Activated CD8-positive, alpha-beta memory T cell treated with anti-CD3 and anti-CD28 coated beads for 4 hours (primary cell): ENCODE data around the gene POLR2C.
A peak's percentile ranks its signal among the peaks of the same experiment; 100 is the strongest.
"Not testable (repeated sequence)": the region's sequence is repeated elsewhere in the genome, so short reads cannot be mapped to it uniquely, and the experiment has no call there.

Experiments
- DNase-seq, 2 donors: peaks; one replicate each; pipeline ENCODE4 v3.0.0-alpha.2; 2020; ENCODE audit warnings: low read depth in 2 of 2

Gene POLR2C

DNA sequence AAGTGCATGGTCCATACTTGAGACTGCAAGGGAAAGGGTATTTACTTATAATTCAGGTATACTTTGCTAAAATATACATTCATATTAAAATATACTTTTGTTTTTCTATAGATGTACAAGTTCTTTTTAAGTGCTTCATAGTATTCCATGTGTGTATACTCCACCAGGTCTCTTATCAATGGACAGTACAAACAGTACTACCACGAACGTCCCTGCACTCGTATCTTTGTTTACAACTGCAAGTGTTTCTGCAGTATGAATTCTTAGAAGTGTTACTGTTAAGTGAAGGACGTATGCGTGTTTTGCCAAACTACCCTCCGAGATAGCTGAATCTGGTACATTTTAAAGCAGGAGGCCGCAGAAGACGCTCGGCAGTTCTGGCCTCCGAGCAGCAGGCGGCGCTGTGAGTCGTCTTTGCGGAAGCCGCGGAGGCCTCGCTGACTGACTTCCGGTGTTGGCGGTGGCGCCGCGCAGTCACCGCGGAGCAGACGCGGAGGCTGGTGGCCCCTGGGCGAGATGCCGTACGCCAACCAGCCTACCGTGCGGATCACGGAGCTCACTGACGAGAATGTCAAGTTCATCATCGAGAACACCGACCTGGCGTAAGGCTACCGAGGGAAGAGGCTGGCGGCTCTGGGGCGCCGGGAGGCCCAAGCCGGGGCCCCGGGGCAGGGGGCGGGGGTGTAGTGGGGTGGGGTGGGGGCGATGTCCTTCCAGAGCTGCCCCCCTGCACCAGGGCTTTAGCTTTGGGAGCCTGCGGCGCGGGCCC is at the start of gene POLR2C:
Gene POLR2C (plus strand): TSS at position 471 of the 769 bp plus-strand sequence. CDS start 46 bp downstream, at position 517.
- peak; percentile 81 to 88 for DNase-seq

DNA sequence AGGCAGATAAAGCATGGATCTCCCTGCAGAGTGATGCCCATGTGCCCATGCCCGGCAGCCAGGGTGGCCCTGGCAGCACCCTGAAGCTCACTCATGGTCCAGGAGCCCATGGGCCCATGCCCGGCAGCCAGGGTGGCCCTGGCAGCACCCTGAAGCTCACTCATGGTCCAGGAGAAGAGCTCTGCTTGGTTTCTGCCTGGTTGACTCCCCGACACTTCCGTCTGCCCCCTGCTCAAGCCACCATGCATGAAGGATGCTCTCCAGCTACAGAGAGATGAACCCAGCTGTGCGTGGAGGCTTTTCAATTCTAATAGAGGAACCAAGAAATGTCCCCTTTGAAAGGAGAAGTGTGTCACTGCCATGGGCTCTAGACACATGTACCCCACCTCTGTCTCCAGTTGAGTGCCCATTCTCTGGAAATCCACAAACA is 49.2 kb upstream of the POLR2C start:
- no peak for DNase-seq

DNA sequence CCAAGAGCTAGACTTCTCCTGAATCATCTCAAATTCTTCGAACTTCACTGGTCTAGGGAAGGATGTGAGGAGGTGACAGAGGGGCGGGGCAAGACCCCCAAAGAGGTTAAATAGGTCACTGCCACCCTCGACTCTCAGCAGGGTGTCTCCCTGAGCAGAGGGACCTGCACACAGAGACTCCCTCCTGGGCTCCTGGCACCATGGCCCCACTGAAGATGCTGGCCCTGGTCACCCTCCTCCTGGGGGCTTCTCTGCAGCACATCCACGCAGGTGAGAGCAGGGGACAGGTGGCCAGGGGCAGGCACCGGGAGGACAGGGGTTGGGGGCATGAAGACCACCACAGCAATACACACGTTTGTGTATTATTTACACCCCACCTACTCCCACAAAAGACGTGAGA is 48.7 kb upstream of the POLR2C start:
- DNase-seq = no peak

DNA sequence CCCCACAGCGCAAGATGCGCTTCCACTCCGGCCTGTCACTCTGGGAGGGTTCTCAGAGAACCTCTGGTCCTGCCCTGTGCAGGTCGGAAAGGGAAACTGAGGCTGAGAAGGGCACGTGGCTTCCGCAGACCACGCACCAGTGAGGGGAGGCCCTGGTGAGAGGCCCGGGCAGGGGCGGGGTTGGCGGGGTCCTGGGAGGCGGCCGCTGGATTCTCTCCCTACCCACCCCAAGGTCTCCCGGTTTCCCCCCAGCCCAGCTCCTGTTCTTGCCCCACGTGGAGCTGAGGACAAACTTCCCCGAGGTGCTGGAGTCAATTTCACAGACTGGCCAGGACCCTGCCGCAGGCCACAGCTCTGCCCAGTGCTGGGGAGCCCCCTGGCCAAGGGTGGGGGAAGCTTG is 46.4 kb upstream of the POLR2C start:
- DNase-seq = no peak

DNA sequence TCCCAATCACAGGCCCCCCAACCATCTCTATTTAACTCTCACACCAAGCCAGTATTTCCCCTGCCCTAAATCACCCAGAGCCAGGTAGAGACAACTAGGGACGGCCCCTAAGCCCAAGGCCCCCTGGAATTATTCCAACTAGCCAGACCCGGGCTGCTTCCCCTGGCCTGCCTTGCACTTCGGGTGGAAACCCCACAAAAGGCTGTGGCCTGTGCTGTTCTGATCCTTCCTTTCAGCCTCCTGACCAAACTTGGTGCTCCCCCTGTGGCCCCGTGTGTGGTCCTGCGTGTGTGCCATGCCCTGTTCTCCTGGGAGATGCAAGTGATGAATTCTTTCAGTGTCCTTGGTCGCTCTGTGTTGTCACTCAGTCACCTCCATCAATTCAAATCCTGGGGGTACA is 43.0 kb upstream of the POLR2C start:
- DNase-seq = no peak

DNA sequence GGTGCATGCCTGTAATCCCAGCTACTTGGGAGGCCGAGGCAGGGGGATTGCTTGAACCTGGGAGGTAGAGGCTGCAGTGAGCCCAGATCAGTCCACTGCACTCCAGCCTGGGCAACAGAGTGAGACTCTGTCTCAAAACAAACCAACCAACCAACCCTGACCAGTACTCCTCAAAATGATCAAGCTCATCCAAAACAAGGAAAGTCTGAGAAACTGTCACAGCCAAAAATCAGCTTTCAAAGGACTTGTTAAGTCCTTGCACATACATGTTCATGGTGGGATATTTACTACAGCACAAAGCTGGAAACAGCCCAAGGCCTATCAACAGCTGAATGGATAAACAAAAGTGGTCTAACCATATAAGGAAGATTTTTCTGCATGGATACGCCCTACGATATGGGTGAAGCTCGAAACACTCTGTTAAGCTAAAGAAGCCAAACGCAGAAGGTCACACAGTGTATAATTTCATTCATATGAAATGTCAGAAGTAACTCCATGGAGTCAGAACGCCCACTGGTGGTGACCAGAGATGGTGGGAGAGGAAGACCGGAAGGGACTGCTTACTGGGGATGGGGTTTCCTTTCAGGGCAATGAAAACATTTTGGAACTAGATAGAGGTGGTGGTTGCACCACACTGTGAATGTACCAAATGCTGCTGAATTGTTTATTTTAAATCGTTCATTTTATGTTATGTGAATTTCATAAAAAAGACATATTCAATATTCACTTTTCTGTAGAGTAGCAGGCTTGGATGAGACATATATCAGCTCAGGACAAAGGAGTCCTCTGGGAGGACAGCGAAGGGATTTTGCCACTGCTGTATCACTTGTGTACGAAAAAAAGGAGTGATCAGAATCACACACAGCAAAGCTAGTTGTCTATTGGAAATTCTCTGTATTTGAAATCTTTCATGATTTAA is 40.2 kb upstream of the POLR2C start:
- no peak for DNase-seq

DNA sequence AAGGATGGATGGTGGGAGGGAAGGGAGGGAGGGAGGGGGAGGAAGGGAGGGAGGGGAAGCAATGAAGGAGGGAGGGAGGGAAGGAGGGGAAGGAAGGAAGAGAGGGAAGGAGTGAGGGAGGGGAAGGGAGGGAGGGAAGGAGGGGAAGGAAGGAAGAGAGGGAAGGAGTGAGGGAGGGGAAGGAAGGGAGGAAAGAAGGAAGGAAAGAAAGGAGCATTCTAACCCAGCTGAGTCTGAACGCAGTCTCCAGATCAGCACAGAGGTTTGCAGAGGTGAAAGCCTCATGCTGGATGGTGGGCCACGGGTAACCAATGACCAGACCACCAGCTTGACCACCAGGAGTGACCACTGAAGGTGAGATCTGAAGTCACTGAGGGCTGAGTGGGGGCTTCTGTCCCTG is 39.3 kb upstream of the POLR2C start:
- DNase-seq = no peak

DNA sequence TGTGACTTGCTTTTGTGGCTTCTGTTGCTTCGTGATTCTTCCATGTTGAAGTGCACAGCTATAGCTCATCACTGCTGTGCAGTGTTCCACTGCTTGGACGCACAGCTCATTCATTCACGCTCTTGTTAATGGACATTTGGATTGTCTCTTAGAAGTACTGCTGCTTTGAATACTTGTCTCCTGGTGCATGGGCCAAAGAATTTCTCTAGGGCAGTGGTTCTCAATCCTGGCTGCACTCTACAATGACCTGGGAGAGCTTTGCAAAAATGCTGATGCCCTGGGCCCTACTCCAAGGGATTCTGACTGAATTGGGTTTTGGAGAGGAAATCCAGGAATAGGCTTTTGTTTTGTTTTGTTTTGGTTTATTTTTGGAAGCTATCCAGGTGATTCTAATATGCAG is 37.9 kb upstream of the POLR2C start:
- DNase-seq = no peak

DNA sequence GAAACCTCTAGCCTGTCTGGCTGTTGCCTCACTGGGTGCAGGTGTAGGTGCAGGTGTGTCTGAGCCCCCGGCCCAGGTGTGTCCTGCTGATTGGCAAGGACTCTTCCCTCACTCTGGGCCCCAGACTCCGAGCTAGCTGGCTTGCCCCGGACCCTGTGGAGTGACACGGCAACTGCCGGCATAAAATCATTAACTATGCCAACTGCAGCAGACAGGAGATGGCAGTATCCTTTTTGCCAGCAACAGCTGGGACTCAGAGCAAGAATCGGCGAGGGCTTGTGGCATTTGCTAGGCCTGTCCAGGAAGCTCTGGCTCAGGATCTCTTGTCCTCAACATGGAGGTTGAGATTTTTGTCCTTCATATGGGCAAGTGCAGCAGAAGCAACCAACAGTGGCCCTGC is 36.1 kb upstream of the POLR2C start:
- no peak for DNase-seq

DNA sequence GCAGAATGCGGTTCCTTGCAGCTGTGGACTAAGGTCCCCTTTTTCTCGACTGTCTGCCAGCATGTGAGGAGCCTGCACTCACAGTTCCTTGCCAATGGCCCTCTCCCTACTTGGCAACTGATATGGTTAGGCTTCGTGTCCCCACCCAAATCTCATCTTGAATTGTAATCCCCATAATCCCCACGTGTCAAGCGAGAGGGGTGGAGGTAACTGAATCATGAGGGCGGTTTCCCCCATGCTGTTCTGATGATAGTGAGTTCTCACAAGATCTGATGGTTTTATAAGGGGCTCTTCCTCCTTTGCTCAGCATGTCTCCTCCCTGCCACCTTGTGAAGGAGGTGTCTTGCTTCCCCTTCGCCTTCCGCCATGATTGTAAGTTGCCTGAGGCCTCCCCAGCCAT is 35.2 kb upstream of the POLR2C start:
- DNase-seq = no peak

DNA sequence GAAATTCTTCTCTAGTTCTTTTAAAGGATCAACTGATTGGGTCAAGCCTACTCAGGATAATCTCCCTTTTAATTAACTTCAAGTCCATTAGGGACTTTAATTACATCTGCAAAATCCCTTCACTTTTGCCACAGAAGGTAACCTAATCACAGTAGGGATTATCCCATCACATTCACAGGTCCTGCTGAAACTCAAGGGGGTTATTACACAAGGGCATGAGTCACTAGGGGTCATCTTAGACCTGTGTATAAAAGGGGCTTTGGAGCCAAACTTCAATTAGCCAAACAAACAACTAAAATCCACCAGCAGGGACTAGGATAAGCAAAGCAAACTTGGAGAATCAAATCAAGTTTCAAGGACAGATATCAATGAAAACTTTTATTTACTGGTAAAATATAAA is 34.7 kb upstream of the POLR2C start:
- DNase-seq = no peak

DNA sequence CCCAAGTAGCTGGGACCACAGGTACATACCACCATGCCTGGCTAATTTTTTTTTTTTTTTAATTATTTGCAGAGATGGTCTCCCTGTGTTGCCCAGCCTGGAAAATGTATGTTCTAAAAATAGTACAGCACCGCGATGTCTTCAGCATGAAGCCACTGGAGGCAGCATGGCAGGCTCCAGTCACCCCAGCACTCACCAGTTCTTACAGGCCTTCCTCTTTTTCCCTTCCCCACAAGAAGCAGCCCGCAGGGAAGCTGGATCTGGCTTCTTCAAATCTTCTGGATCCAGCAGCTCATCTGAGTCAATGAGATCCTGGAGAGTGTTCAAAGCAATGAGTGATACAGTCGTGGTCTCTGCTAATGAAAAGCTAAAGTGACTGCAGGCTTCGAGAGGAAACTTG is 31.5 kb upstream of the POLR2C start:
- no peak for DNase-seq

DNA sequence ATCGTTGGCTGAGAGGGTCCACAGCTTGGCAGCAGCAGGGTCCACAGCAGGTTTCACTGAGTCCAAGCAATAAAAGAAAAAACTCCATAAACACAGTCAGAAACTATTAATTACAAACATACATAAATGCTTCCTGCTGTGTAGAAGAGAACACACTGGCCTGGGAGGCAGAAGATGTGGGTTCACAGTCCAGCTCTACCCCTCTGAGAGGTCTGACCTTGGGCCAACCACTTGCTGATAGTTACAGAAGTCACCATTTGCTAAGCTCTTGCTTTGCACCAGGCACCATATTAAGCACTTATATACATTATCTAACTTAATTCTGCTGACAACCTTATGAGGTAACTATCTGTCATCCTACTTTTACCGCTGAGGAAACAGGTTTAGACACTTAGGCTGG is 30.0 kb upstream of the POLR2C start:
- no peak for DNase-seq

DNA sequence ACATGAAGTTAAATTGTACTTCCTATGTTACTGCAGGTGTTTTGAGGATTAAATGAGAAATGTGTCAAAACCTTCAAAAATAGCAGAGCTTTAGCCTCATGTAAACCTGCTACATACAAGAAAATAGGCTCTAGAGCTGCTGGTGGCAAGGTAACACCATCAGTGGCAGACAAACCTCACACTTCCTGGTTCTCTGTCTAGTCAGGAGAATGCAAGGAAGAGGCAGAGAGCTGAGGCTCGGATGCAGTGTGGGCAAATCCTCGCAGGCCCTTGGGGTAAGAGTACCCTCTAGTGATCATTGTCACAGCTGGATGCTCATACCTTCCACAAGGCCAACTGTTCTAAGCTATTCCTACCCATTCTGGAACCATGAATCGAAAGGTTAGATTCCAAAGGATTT is 29.5 kb upstream of the POLR2C start:
- no peak for DNase-seq

DNA sequence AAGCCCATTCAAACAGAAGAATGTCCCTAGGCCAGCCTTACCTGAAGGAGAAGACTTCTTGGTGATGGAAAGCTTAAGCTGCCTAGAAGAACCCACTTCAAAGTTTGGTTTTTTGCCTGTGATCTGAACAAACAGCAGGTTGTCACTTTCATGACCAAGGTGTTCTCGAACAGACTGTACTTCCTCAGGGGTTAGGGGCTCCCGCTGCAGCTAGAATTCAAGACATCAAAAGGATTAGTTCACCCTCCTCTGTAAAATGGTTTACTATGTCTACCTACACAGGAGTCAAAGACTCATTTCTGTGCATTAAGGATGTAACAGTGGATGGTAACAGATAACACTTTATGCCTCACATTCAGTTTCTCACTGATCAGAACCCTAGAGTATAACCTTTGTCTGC is 28.5 kb upstream of the POLR2C start:
- DNase-seq = no peak

DNA sequence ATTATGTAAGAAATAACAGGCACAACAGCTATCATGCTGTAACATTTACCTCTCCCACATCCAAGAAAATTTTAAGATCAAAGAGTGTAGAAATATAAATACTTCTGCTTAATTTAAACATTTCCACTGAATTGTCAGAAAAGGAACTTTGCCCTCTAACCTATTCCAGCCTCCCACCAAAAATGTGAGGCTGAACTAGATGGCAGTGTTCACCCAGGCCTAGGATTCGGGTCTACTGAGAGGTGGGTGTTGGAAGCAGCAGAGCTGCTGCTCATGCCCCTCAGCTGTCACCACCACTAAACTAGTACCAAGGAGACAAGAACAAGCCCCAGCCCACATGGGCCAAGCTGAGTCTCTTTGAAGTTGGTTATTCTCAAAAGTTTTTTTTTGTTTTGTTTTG is 26.6 kb upstream of the POLR2C start:
- DNase-seq = no peak

DNA sequence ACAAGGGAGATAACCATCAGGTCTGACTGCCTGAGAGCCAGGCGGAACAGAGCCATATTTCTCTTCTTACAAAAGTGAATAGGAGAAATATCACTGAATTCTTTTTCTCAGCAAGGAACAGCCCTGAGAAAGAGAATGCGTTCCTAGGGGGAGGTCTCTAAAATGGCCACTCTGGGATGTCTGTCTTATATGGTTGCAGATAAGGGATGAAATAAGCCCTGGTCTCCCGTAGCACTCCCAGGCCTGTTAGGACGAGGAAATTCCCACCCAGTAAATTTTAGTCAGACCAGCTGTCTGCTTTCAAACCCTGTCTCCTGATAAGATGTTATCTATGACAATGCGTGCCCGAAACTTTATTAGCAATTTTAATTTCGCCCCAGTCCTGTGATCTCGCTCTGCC is 22.5 kb upstream of the POLR2C start:
- DNase-seq = not testable (repeated sequence)

DNA sequence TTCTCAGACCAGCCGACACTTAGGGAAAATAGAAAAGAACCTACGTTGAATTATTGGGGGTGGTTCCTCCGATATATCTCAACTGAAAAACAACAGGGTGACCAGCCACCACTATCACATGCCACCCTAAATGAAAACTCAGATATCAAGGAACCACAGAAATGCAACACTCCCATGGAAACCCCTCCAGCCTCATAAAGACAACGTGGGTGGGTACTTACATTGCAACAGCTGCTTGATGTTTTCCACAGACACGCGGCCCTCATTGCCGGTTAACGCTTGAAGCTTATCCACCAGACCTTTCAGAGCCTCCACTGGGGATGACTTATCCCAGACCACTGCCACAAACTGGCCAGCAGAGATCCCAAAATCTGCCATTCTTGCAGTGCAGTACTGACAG is 21.9 kb upstream of the POLR2C start:
- DNase-seq = not testable (repeated sequence)

DNA sequence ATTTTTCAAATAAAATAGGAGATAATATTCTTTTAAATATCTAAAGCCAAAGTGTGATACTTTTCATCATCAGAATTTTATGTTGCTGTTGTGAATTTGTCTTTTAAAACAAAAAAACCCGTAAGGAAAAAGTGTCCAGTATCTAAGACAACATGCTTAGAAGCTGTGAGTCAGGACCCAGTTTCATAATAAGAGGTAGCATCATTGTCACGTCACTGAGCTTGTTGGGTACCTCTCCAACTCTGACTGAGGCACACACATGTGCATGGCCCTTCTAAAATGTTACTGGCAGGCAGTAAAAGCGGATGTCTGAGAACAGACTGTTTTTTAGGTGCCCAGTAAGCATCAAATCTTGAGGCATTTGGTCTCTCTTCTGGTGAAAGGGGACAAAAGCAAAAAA is 17.8 kb upstream of the POLR2C start:
- DNase-seq = no peak

DNA sequence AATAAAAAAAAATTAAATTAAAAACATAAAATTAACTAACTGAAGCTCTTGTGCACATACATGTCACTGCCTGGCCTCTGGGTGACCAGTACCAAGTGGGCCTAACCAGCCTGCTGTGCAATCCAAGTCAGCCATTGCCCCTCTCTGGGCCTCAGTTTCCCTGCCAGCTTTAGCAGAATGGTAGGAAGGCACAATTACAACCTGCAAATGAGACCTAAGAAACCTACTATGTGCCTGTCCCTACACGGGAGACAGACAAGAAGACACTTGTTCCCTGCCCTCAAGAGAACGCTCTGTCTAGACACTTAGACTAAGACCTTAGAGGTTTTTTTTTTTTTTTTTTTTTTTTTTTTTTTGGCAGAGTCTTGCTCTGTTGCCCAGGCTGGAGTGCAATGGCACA is 17.0 kb upstream of the POLR2C start:
- no peak for DNase-seq

DNA sequence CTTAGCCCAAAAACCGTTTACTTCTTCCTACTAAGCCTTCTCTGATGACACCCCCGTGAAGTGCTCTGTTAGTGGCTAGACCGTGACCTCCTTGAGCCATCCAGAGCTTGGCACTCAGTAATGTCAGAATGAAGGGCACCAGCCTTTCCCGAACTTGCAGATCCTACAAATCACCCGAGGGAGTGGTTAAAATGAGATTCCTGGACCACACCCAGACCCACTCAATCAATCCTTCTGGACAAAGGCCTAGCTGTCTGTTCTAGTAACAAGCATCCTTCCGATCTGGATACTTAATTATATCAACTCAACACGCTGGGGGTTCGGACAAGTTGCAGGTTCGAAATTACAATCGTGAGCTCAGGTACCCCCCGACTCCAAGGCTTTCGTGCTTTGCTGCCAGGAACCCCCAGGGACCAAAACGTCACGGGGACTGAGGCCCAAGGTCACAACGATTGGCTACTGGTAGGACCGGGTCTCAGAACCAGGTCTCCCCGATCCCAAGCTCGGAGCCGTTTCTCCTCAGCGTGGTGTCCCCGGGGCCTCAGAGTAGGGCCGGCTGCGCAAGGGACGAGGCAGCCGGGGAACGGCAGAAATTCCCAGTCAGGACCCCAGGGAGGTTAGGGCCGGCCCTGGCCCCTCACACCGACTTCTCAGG is 15.8 kb upstream of the POLR2C start:
- no peak for DNase-seq

DNA sequence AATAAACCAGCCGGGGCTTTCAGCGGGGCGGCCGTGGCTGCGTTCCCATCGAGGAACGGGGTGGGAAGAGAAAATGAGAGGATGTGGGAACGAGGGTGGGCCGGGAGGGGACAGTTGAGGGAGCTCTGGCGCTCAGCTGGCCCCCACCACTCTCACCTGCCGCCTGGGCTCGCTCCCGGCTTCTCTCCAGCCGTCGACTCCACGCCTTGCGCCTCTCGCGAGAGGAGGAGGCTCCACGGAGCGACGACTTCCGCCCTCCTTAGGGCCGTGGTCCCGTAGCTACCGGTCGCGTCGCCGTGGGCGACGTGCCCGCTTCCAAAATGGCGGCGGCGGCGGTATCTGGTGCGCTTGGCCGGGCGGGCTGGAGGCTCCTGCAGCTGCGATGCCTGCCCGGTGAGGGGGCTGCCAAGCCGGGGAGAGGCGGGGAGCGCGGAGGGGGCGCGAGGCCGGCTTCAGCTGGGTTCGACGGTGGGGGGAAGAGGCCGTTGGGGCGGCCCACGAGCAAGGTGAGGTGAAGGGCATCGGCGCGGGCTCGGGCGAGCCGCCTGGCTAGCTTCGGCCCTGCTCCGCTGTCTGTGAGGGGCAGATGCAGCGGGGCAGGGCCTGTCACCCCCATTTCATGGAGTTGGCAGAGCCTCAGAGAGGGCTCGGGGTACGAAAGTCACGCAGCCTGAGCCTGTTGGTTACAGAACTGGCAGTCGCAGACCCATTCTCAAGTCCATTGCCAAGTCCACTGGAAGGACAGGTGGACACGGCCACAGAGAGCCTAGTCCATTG is 15.1 kb upstream of the POLR2C start, which contains the start of the genes CIAPIN1 and COQ9:
Gene CIAPIN1 (minus strand): TSS at position 200 of the 777 bp plus-strand sequence. CDS start 6,457 bp downstream, outside the sequence.
Gene COQ9 (plus strand): TSS at position 294 of the 777 bp plus-strand sequence. CDS start 27 bp downstream, at position 321.
- DNase-seq = peak; percentile 82 to 84
